ENCODE results near the gene GGT1.
A peak's percentile ranks its signal among the peaks of the same experiment; 100 is the strongest.
"Not testable (repeated sequence)": the region's sequence is repeated elsewhere in the genome, so short reads cannot be mapped to it uniquely, and the experiment has no call there.

GGT1 gene

GRCh38 chr22:24599958-24600715 lies 2.9 kb upstream of the GGT1 start:
- not testable (repeated sequence) for DNase-seq

DNA sequence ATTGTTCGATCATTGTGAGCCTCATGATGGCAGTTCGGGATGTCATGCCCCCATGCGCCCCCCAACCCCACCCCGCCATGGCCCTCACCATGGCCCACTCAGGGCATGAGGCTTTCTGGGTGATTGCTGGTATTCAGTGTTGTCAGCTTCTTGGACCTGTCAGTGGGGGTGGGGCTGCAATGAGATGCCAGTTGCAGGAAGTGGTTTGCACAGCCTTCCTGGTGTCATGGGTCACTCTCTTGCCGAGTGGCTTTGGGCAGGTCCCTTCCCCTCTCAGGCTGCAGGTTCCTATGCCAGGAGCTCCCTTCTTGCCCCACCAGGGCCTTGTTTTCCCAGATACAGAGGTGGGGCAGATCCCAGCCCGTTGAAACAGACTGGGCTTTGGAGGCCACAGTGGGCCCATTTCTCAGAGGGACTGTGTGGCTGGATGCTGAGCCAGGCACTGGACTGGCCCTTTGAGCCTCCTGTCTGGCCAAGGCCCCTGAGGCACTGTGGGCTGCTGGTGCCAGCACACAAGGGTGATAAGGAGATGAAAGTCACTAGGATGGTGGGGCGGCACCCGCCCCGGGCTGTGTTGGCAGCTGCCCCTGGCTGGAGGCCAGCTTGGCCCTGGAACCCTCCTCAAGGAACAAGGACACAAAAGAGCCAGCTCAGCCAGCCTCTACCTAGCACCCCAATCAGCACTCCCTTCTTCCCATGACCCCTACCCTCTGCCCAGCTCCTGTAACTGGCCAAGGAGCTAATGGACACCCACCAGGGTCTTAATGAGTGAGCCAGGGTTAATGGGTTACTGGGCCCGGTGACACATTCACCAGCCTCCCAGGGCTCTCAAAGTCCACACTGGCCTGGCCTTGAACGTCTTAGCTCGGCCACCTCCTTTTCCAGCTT lies 1.5 kb upstream of the GGT1 start:
- DNase-seq: no peak

GRCh38 chr22:24602105-24602749 lies 766 bp upstream of the GGT1 start:
- DNase-seq: not testable (repeated sequence)

GRCh38 chr22:24603770-24604629 lies 1.0 kb downstream of the GGT1 start:
- DNase-seq: not testable (repeated sequence)

- not testable (repeated sequence) for DNase-seq
These were observed 3.3 kb downstream of the GGT1 start for GRCh38 chr22:24606340-24606739.

DNA sequence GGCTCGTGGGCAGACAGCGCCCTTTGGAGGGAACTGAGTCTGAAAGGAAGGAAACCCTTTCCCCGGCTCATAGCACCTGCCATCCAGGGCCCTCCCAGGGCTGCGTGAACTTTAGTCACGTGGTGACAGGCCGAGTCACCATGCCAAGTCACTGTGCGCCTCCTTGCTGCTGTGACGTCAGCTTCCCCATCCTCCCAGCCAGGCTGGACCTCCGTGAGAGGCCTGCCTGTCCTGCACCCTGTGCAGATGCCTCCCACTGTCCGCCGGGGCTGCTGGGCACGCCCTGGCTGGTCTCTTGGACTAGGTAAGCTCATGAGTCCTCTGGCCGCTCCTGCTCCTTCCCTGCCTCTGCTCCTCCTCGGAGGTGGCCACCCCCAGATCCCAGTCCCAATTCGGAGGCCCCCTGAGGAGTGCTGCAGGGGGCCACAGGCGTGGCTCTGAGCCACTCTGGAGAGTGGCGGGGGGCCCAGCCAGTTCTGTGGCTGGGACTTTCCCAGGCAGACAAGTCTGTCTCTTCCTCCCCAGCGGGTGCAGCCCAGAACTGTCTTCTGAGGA lies 4.5 kb downstream of the GGT1 start:
- peak; percentile 77 for DNase-seq

GRCh38 chr22:24608327-24608726 lies 5.3 kb downstream of the GGT1 start:
- DNase-seq: not testable (repeated sequence)

DNA sequence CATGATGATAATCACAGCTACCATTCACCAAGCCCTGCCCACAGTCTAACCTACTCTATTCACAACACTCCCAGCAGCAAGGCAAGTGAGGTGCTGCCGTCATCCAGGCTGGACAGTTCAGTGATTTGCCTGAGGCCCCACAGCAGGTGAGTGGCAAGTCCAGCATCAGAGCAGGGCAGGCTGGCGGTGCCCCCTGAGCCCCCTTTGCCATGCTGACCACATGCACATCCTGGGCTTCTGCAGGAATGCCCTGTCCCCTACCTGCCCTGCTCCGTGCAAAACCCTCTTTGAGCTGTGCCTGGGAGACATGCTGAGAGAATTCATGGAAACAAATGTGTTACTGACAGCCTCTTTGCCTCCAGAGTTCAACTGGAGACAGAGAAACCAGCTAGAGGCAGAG lies 6.9 kb downstream of the GGT1 start:
- DNase-seq: not testable (repeated sequence)

- not testable (repeated sequence) for DNase-seq
These were observed 11.8 kb downstream of the GGT1 start for GRCh38 chr22:24614794-24615193.

DNA sequence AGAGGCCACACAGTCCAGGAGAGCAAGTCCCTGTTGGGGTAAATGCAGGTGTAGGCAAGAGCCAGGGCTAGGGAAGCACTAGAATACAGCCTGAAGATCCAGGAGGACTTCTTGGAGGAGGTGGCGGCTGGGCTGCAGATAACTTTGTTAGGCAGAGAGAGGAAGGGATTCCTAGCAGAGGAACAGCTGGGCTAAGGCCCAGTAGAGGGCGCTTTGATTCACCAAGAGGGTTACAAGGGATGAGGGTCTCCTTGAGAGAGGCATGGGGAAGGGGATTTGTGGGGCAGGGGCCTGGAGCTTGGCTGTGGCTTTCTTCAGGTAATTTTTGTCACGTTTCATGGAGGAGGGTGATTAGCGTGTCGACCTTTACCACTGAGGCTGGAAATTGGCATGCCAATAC lies 18.3 kb downstream of the GGT1 start:
- not testable (repeated sequence) for DNase-seq

DNA sequence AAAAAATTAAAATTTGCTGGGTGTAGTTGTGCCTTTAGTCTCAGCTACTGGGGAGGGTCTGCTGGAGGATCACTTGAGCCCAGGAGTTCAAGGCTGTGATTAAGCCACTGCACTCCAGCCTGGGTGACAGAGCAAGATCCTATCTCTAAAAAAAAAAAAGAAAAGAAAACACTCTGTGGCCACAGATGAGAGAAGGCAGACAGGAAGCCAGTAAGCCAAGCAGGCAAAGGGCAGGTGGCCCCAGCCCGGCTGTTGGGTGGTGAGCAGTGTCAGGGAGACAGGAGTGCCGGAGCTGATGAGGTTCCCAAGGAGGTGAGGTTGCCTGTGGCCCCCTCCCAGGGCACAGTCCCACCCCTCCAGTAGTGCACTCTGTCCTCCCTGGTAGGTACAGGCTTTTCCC lies 19.6 kb downstream of the GGT1 start:
- not testable (repeated sequence) for DNase-seq

- DNase-seq: not testable (repeated sequence)
These were observed 24.9 kb downstream of the GGT1 start for GRCh38 chr22:24627911-24628310.

GRCh38 chr22:24629069-24629468 lies 26.1 kb downstream of the GGT1 start:
- DNase-seq: not testable (repeated sequence)

- DNase-seq: not testable (repeated sequence)
These were observed 27.9 kb downstream of the GGT1 start for GRCh38 chr22:24630812-24631427.

GRCh38 chr22:24631430-24632122 lies 28.6 kb downstream of the GGT1 start:
- not testable (repeated sequence) for DNase-seq

DNA sequence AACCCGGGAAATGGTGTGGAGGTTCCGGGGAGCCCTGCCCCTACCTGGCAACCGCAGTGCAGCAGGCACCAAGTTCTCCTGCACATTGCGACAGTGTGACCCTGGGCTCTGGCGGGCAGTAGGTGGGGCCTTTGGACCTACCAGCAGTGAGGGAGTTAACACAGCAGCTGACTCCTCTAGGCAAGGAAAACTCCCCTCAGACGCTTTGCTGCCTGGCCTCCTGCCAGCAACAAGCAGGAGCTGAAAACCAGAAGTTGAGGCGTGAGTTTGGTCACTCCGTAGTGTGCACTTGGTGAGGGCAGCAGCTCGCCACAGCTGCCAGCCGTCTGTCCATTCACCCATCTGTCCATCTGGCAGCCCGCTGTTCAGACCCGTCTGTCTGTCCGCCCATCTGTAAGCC lies 29.6 kb downstream of the GGT1 start:
- DNase-seq: not testable (repeated sequence)

DNA sequence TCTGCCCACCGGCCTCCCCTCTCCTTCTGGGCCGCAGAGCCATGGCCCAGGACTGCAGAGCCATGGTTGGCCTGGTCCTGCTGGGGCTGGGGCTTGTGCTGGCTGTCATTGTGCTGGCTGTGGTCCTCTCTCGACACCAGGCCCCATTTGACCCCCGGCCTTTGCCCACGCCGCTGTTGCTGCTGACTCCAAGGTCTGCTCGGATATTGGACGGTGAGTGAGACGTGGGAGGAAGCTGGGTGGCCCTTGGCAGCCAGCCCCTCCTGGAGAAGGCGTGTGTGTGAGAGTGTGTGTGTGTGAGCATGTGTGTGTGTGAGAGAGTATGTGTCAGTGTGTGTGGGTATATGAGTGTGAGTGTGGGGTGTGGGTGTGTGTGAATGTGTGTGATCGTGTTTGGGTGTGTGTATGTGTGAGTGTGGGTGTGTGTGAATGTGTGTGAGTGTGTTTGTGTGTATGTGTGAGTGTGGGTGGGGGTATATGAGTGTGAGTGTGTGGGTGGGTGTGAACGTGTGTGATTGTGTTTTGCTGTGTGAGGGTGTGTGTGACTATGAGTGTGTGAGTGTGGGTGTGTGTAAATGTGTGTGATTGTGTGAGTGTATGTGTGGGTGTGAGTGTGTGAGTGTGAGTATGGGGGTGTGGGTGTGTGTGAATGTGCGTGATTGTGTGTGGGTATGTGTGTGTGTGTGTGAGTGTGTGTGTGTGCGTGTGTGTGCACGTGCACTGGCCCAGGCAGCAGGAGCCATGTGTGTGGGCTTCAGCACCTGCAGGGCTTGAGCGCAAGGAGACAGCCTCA lies 30.4 kb downstream of the GGT1 start:
- not testable (repeated sequence) for DNase-seq

- not testable (repeated sequence) for DNase-seq
These were observed 31.9 kb downstream of the GGT1 start for GRCh38 chr22:24634776-24635389.

DNA sequence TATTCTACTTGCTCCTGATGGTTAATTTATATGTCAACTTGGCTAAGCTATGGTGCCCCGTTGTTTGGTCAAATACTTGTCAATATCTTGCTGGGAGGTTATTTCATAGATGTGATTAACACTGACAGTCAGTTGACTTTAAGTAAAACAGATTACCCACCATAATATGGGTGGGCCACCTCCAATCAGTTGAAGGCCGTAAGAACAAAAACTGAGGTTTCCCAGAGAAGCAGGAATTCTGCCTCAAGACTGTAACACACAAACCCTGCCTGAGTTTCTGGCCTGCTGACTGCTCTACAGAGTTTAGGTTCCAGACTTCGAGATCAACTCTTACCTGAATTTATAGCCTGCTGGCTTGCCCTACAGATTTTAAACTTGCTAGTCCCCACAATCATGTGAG lies 33.5 kb downstream of the GGT1 start:
- not testable (repeated sequence) for DNase-seq

Measured in stimulated activated CD4-positive, alpha-beta T cell treated with anti-CD3 and anti-CD28 coated beads, Interleukin-1b, Interleukin-23, amount 100 ng/mL, for 48 hours (primary cell).